GM11168 (cell line): ENCODE measurements around the gene PNKD.

ENCODE experiments used
- in situ Hi-C: fragments of 300-500 bp; cut with MboI; formaldehyde crosslinking; loops from one replicate; pipeline ENCODE4 v1.12.0; 2022; ENCODE audit warnings: low sequenced_read_pairs; ENCODE audit not compliant: unreplicated experiment

Gene PNKD

DNA sequence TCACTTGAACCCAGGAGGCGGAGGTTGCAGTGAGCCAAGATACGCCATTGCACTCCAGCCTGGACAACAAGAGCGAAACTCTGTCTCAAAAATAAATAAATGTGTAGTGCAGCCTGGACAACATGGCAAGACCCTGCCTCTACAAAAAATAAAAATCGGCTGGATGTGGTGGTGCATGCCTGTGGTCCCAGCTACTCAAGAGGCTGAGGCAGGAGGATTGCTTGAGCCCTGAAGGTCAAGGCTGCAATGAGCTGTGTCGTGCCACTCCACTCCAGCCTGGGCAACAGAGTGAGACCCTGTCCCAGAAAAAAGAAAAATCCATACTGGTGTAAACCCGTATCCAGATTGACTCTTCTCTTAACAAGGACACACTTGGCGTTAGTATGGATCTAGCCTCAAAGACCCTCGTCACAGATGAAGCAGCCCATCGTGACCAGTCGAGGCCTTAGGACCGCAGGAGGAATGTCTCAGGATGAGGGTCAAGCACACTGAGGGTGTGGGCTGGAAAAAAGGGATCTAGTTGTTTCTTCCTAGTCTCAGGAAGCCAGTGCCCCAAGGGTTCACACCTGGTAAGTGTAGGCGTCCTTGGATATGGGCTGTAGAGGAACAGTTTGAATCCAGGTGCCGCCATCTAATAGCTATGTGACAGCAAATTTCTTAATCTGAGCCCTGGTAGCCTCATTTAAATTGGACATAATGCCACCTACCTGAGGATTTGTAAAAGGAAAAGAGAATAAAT is 13.5 kb upstream of the PNKD start:
- in situ Hi-C loops, result no loop called here

DNA sequence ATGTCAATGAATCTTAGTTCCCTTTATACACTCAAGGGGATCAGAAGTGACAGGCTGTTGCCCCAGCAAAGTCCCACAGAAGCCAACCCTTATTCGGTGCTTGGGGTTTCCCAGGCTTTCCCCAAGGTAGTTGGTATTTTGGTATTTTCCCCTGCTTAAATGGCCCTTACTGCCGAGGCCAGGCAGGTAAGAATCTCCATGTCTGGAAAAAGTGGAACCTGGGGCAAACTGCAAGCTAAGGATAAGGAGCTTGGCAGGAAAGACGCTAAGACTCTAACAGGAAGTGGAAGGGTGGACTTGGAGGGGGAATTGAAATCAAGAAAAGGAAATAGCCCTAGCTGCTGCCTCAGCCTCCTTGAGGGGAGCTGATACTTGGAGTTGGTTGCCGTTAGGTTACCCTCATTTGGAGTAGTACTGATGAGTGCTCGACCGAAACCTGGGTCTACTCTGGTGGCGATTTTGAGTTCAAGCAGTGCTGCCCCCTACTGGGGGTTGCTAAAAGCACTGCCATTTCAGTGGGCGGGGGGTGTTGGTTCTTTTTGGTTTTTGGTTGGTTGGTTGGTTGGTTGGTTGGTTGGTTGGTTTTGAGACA is 12.8 kb upstream of the PNKD start:
- in situ Hi-C loops, result no loop called here

DNA sequence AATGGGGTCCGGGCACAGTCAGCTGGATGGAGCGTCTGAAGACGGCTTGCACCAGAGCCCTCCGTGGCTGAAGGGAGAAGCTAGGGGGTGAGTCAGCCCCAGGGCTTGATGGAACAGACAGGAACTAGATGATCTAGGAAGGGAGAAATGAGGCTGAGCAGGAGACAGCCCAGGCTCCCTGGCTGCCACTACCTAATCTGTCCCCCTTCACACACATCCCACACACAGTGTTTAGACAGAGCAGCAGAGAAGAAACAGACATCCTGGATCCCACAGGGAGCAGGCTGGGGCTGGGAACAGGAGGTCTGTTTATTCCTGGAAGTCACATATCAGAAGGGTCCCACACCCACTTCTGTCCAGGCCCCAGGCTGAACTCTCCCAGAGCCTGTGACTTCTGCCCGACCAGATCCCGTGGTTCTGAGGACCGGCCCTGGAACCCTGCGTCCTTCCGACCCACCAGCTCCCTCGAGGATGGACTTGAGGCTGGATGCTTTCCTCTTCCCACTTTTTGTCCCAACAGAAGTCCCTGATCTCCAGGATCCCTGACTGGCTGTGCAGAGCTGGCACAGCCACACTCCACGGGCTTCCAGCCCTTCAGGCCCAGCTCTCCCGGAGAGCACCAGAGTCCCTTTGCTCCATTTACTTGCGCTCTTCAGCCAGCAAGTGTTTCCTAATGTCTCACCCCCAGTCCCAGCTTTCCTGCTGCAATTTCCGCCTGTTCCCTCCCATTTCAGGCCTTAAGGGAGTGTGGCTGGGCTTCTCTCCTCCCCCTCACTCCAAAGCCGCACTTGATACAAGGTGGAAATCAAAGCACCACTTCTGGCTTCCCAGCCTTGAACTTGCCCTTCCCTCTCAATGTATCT is 11.0 kb upstream of the PNKD start:
- in situ Hi-C loops, result no loop called here

DNA sequence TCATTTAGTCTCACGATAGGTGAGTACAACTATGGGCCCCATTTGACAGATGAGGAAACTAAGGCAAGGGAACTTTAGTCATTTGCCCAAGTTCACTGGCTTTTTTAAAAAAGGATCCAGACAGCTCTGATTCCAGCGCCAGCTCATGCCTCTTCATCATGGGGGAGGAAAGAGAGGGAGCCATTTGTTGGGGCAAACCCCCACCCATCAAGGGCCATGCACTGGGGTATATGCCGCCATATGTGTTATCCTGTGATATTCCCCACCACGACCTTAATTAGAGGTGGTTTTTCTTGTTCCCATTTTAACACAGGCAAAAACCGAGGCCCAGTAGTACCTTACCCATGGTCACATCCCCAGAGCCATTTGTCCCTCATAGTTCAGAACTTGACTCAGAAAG is 10.2 kb upstream of the PNKD start:
- in situ Hi-C loops, result no loop called here

DNA sequence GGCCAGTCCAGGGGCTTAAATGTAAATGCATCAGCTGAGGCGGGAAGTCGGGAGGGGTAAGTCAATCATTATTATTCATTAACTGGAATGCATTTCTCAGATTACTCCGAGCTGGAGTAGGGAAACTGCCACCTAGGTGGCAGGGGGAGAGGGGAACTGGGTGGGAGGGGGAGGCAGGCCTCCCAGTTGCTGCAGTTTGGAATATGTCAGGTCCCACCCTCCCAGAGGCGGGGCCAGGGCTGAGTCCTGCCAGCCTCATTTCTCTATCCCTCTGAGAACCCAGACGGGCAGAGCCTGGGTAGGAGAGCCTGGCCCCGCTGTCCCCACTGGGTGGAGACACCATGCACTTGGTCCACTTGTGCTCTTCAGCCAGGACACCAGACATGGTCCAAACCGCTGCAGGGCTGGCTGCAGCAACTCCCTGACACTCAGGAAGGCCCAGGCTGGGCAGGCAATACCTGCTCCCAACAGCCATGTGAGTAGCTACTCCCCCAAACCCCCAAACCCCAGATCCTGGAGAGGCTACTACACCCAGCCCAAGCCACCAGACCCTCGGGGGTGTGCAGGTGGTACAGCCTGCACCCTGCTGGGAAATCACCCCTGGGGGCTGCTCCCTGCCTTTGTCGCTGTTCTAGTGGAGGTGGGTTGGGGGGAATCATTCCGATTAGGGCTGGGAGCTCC is 9.4 kb upstream of the PNKD start, which contains the start of gene GPBAR1:
GPBAR1 (plus strand) TSS at position 274 of the 681 bp plus-strand sequence. CDS start 1,710 bp downstream, outside the sequence.
- in situ Hi-C loops, result no loop called here

DNA sequence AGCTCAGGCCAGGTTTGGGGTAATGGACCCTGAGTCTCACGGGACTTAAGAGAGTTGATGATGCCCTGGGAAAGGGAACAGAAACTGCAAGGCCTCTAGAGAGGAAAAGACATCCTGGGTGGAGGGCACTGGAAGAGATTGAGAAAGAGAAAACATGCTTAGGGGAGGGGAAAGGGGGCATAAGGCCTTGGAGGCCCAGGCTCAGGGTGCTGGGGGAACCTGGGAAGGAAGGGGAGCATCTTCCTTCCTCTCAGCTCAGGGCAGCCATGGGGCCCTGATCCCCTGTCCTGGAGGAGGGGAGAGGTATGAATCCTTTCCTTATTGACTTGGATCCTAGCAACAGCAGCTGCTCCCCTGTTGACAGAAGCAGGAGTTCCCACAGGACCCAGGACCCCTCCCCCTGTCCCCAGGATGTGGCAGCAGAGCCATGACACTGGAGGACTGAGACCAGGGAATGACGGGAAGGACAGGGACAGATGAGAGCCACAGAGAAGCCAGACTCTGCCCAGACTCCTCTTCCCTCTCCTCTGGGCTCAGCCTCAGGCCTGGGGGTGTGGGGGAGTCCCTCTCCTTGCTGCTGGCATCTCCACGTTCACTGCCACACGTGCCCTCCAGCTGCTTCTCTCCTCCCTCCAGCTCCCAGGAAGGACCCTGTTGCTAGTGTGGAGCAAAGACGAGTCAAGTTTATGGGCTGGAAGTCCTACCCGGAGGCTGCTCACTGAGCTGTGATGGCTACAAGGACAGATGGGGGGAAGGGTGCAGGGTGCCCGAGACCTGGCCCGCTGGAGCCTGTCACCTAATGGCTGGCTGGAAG is 8.7 kb upstream of the PNKD start:
- in situ Hi-C loops, result no loop called here

DNA sequence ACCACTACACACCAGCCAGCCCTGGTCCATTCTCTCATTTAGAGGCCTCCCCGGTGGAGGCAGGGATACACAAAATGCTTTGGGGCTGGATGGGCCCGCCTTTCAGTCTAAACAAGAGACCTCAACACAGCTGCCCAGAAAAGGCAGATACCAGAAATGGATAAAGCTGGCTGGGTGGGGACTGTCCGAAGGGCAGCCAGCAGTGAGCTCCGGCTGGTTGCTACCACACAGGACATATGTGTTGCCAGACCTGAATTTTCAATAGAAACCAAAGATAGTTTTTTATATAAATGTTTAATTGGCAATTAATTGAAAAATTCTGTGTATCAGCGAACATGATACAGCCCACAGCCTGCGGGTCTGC is 8.1 kb upstream of the PNKD start:
- in situ Hi-C loops, result no loop called here

DNA sequence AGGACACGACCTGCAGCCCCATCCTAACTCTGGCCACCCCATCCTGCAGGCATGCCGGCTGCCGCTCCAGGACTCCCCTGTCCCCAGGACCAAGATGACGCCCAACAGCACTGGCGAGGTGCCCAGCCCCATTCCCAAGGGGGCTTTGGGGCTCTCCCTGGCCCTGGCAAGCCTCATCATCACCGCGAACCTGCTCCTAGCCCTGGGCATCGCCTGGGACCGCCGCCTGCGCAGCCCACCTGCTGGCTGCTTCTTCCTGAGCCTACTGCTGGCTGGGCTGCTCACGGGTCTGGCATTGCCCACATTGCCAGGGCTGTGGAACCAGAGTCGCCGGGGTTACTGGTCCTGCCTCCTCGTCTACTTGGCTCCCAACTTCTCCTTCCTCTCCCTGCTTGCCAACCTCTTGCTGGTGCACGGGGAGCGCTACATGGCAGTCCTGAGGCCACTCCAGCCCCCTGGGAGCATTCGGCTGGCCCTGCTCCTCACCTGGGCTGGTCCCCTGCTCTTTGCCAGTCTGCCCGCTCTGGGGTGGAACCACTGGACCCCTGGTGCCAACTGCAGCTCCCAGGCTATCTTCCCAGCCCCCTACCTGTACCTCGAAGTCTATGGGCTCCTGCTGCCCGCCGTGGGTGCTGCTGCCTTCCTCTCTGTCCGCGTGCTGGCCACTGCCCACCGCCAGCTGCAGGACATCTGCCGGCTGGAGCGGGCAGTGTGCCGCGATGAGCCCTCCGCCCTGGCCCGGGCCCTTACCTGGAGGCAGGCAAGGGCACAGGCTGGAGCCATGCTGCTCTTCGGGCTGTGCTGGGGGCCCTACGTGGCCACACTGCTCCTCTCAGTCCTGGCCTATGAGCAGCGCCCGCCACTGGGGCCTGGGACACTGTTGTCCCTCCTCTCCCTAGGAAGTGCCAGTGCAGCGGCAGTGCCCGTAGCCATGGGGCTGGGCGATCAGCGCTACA is 7.4 kb upstream of the PNKD start:
- in situ Hi-C loops, result no loop called here

DNA sequence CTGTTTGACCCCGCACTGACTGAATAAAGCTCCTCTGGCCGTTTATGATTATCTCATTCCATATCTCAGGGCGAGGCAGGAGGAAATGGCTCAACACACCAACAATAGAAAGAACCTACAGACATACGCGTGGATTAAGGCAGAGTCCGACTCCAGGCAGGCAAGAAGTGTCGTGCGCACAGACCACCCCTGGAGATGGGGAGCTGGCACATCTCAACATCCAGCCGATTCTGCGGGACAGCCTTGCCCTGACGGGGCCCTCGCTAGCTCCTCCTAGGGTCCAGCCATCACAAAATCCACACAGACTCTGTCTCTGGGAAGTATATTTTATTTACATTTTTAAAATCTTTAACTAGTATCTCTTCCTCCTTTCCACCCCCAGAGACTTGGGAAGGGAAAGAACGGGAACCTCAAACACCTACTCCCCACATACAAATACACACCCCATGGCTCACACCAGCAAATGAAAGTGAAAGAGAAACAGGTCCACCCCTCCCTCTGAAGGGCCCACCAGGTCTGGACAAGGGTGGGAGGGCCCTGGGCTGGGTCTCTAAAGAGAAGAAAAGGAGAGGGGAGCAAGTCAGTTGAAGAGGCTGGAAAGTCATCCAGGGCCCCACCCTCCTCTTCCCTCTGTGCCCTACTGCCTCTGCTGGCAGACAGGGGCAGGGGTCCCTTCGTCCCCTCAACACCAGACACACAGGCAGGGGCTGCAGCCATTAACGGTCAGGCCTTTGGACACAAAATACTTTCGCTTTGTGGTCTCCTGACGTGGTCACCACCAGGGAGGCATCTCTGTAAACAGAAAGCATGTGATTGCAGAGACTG is 6.3 kb upstream of the PNKD start:
- in situ Hi-C loops, result no loop called here

DNA sequence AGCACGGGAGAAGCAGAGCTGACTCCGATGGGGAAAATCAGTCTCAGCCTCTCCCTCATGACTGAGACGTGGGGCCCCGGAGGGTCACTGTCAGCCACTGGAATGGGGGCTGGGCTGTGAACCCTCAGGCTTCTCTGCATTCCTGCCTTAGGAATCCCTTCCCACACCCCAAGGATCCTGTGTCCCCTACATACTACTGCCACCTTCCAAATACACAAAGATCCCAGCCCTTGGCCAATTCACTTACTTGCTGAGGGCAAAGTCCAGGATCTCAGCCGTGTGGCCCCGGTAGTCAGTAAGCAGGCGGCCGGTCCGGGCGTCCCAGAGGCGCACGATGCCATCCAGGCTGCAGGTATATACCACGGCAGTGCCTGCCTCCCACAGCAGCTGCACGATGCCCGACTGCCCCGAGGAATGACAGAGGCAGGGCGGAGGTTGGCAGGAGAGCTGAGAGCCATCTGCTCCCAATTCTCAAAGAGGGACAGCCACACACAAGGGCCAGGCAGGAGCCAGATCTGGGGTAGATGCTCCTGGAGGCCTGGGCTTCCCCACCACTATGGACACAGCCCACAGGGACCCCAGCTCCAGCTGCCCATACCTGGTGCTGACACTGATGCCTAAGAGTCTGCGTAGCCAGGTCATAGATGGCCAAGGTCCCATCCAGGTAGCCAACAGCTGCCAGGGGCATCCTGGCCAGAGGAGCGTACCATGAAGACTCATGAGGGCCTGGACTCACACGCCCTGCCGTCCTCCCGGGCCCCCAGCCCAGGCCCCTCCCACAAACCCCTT is 5.4 kb upstream of the PNKD start:
- in situ Hi-C loops, result no loop called here

DNA sequence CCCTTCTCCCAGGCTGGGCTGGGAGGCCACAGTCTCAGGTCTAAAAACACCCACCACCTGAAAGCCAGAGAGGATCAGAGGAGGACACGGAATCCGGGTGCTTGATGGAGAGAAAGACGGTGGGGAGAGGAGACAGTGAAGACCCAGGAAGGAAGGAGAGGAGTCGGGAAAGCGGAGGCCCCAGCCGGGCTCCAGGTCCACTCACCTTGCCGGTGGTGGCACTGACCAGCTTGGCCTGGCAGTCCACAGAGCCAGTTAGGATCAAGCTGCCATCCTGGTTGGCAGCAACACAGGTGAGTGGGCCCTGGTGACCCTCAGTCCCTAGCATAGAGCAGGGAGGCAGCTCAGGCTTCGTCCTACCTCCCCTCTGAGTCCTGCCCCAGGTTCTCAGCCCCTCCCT is 4.7 kb upstream of the PNKD start:
- in situ Hi-C loops, result no loop called here

DNA sequence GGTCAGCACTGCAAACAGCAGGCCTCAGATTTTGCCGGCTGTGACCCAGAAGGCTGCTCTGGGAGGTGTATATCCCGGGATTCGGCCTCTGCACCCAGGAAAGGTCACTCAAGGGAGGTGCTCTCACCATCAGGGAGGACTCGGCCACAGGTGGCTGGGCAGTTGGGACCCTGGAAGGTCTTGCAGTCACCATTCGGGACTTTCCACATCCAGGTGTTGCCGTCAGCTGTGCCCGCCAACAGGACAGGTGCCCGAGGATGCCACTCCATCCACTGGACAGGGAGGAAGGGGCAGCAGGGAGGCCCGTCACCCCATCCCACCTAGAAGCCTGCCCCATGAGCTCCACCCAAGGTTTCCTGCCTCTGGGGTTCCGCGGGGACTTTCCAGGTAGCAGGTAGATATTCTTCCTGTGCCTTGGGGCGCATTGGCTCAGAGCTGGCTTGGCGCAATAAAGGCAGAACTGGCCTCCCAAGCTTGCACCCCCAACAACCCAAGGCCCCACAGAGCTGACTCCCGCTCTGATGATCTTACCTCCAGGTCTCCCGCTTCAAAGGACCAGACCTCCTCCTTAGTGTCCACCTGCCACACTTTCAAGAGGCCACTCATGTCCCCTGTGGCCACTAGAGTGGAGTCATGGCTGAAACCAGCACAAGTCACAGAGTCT is 3.9 kb upstream of the PNKD start:
- in situ Hi-C loops, result no loop called here

DNA sequence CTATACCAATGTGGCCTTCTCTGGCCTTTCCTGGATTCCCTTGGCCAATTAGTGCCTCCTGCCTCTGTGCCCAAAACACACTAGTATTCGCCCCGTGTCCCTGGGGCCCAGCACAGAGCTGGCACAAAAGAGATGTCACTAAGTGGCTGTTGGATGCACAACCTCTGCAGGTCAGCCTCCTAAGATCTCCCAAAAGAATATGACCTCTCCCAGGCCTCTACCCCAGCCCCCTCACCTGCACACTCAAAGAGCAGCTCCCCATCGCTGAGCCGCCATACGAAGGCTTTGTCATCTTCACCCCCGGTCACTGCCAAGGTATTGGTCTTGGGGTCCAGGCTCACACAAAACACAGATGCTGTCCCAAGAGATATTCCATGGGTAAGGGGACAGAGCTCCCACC is 3.1 kb upstream of the PNKD start:
- in situ Hi-C loops, result no loop called here

DNA sequence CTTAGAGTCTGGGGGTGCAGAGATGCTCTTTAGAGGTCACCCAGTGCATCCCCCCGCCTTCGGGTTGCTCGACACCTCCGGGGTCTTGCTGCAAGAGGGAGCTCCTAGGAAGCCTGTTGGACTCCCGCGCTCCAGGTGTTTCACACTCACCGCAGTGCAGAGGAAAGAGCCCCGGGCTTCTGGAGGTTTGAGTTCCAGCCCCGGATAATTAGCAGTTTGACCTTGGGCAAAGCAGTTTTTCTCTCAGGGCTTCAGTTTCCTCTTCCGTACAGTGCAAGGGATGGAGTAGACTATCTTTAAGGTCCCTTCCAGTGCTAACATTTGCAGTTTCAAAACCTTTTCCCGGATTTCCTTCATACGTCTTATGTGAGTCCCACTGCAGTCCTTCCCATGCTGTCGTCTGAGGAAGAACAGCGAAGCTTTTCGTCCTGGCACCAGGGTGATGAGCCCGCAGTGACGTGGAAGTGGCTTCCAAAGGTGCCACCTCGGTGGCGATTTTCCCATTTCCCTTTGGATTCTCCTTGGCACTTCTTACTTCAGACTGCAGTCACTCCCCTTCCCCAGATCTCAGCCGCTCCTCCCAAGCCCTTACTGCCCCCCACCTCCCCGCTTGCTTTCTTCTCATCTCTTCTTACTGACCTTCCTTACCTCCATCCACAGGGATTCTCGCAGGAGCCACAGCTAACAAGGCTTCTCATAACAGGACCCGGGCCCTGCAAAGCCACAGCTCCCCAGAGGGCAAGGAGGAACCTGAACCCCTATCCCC is 585 bp downstream of the PNKD start:
- in situ Hi-C loops, result no loop called here

DNA sequence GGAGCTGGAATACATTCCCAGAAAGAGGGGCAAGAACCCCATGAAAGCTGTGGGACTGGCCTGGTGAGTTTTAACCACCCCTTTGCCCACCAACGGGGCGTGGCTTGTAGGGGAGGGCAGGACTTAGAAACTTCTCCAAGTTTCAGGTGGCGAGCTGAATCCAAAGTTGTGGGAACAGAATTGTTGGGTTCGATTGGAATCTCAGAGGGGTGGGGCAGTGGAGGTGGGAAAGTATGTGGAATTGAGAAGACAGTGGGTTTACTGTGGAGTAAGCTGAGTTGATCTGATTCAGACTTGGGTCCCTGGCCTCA is 1.1 kb downstream of the PNKD start:
- in situ Hi-C loops, result no loop called here

DNA sequence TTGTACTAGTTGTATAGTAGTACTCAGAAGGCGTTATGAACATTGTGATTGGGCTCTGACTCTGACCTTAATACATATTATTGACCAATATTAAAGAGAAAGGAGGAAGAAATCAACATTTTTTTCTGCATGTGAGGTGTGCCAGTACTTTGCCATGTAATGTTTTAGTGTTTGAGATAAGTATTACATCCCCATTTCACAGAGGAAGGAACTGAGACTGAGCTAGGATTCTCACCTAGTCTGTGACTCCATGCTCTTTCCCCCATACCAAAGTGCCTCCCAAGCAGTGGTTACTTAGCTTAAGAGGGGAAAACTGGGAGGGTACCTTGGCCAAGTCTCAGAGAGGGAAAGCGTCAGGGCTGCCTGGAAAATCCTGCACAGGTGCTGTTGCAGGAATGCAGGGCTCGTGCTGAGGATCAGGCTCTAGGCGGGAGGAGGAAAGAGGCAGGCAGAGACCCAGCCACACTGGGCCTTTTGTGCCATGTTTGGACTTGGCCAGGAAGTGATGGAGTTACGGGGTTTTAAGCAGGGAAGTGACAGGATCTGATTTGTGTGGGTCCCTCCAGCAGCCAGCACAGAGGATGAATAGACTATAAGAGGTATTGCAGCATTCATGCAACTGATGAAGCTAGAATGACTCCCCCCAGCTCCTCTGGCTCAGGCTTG is 1.7 kb downstream of the PNKD start:
- in situ Hi-C loops, result no loop called here
